Hematopoietic multipotent progenitor cell treated with erythropoietin and hydrocortisone succinate and interleukin-3 and kit ligand, for 6 days (in vitro differentiated cells): Measurements from ENCODE around the gene RAPGEF1.
A peak's percentile ranks its signal among the peaks of the same experiment; 100 is the strongest.

ENCODE experiments used
- DNase-seq: peaks from one replicate; pipeline ENCODE4 v3.0.0-alpha.2; 2015

The RAPGEF1 gene

GRCh38 chr9:131639769-131640437, 100.0 kb downstream of the RAPGEF1 start:
- DNase-seq: no peak

DNA sequence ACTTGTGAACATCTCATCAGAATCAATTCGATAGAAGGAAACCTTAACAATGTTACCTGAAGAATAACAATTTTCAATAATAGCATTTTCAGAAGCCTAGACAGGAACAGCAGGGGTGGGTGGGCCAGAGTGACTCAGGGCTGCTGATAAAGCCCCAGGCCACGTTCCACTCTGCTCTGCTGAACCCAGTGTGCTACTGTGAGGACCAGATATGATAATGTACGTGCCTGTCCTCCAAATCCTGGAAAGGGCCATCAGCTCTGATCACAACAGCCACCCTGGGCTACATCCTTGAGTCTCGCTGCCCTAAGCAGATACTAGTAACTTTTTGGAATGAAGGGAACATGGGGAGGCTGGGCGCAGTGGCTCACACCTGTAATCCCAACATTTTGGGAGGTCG, 103.3 kb downstream of the RAPGEF1 start:
- peak; percentile 59 for DNase-seq

DNA sequence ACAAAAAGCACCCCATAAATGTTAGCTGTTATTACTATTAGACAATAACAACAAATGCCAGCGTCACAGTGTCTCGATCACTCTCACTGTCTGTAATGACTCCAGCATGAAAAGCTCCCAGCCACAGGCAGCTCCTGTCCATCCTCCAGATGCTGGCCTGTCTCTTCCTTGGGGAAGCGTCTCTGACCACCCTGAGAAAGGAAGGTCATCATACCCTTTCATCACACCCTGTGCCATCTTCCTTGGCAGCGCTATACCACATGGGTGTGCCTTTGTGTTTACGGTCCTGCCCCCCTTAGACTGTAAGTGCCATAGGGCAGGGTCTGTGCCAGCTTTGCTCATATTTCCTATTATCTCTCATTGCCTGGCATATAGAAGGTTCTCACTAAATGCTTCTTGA, 104.0 kb downstream of the RAPGEF1 start:
- DNase-seq: peak; percentile 17

GRCh38 chr9:131635285-131635684, 104.6 kb downstream of the RAPGEF1 start:
- DNase-seq: peak; percentile 83

GRCh38 chr9:131633491-131634031, 106.3 kb downstream of the RAPGEF1 start:
- no peak for DNase-seq

GRCh38 chr9:131631306-131631705, 108.6 kb downstream of the RAPGEF1 start:
- no peak for DNase-seq

DNA sequence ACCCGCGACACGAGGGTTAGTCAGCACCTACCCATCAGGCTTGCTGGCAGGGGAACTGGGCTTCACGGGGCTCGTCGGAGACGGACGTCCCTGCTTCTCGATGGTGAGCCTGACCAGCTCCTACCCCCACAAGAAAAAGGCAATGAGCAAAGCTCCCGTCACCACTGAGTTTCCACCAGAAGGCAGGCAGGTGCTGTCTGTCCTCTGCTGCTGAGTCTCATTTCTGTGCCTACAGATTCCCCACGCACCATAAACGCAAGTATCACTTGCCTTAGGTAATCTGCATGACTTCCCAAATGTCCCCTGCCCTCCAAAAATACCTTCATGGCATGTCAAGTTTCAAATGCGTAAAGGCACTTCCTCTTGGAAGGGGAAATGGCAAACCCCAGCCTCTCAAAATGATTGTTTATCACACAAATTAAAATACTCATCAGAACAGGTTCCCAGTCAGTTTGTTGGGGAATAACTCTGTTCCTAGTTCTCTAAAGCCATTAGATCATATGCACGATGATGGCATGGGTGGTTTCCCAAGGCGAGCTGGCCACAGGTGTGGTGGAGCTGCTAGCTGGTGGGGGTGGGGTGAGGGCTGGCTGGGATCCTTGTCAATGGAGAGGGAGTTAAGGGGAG, 109.6 kb downstream of the RAPGEF1 start:
- DNase-seq: no peak

GRCh38 chr9:131629825-131630204, 110.1 kb downstream of the RAPGEF1 start:
- no peak for DNase-seq

DNA sequence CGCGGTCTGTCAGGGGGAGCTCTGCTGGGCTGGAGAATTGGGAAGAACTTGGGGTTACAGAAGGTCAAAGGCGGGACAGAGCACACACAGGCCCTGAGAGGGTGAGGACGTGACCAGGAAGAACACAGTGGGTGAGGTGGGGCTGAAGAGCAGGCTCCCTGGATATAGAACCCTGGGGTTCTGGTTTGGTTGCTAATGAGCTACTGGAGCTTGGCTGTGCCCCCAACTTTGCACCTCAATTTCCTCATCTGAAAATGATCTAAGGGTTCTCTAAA, 110.7 kb downstream of the RAPGEF1 start:
- no peak for DNase-seq

- no peak for DNase-seq
These were observed 111.2 kb downstream of the RAPGEF1 start for GRCh38 chr9:131628459-131629225.

- peak; percentile 47 for DNase-seq
These were observed 112.0 kb downstream of the RAPGEF1 start for GRCh38 chr9:131627648-131628458.

GRCh38 chr9:131627326-131627647, 112.6 kb downstream of the RAPGEF1 start:
- no peak for DNase-seq

DNA sequence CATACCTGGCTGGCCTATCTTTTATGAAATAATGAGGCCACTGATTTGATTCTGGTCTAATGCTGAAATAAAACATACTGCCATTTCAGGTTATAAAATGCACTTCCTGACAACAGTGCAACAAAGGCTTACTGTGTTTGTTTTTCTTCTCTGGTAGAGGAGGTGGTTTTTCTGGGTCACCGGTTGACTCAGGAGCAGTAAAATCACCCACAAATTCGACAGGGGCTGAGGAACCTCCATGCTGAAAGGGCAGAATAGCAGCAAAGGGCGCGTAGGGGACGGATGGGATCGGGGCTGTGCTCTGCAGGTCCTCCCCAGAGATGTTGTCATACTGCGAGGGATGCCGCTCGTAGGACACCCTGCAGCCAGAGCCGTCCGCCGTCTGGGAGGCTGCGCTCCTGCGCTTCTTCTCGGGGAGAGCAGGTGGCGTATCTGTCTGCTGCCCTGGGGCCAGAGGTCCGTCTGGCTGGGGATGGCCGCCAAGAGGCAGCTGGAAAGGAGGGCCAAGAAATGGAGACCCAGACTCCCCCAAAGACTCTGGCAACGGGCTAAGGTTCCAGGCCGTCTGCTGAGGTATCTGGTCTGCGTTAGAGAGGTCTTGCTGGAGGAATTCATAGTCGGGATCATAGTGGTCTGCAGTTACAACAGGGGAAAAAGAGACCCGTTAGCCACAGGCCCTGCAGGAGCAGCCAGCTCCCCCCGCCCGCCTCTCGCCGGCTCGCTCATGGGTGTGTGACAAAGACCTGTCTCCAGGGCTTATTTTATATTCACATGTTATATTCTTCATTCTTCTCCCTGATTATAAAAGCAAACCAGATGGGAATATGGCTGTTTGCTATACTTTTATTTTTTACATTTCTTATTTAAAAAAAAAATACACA, 113.8 kb downstream of the RAPGEF1 start:
- no peak for DNase-seq

DNA sequence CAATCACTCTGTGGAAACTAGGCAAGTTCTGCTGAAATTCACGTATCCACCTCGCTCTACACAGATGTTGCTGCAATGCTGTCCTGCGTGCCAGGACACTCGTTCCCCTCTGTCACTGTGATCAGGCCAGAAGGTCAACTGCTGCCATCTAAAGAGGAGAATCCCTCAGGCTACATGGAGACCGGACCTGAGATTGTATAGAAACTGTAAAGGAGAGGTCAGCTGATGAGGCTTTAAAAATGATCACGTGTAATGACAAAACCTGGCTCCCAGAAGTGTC, 114.4 kb downstream of the RAPGEF1 start:
- no peak for DNase-seq

DNA sequence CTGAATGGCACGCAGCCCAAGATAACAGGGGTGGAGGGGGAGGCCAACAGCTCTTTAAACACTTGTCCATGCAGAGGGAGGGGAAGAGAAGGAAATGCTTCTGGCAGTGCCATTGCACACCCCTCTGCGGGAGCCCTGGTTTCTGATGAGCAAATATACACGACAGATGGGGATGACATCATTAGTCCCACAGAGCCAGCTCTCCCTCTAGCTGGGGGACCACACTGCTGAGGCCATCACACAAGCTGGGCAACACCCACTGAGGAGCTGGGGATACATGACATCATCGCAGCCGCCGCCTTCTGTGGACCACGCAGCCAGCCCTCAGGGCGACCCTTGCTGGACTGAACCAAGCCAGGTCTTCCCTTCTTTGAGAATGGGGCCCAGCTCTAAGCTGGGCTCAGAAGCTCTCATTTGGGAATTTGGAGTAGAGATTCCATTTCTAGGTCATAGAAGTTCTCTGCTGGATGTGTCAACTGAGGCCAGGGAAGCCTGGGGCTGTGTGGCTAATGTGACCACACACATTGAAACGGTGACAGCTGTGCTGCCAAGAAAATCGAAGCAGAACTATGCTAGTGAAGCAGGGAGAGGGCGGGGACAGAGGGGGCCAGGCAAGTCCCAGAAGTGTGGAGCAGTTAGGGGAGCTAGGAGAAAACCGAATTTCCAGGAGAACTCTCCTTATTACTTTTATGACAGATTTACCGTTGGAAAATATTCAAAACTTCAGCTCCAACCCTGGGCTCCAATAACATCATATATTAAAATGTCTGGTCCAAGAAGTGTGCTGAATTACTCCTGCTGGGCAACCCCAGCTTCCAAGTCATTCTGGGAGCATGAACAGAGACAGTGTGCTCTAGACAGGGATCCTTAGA, 115.0 kb downstream of the RAPGEF1 start:
- no peak for DNase-seq

DNA sequence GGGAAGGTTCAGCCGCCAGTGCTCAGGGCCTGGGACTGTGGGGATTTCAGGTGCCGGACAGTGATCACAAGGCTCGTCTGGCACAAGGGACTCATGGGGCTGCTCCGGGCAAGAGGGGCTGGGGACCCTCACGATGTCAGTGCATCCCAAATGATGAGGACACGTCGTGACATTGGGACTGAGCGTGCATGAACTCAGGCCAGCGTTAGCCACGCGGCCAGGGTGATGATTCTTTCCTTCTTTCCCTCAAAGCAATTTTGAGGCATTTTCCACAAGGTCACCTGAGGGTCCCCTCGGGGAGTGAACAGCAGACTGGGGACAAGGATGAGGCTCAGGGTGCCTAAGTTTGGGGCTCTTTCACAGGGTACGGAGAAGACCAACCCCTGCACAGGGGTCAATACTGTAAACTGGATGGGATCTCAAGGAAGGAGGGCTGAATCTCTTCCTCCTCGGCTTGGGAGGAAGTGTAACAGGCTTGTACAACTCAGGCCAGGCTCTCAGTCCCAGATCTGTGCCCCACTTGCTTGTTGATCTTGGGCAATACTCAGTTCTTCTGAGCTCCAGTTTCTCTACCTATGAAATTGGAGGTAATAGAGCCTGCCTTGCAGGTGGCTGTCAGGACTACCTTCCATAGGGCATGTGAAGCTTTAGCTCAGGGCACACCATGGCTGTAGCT, 116.1 kb downstream of the RAPGEF1 start:
- DNase-seq: no peak

DNA sequence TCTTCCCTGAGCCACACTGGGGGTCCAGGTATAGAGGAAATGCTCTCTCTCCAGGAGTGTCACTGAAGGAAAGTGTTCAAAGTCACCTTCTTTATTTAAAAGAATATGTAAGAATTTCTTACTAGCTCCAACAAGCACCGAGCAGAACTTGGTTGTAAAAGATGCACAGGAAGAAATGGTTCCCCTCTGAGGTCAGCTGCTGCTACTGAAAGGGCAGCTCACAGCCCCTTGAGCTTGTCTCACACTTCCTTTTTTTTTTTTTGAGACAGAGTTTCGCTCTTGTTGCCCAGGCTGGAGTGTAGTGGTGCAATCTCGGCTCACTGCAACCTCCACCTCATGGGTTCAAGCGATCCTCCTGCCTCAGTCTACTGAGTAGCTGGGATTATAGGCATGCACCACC, 117.4 kb downstream of the RAPGEF1 start:
- no peak for DNase-seq

GRCh38 chr9:131621551-131622358, 118.1 kb downstream of the RAPGEF1 start:
- no peak for DNase-seq

GRCh38 chr9:131620764-131621520, 118.9 kb downstream of the RAPGEF1 start:
- no peak for DNase-seq
